ENCODE results near the gene FAM217A. TPM values are rescaled to one million over a fixed set of nuclear protein-coding genes. Genes with fewer than 3 reads are reported as not detected.

The FAM217A gene
- total and polyA plus RNA-seq, 2 of the 8 experiments (the other 6 are each of a cell fraction or from before 2014, with no cell fraction given) = 0.03 TPM; not detected in 1

GRCh38 chr6:4115741-4116140, 36.8 kb upstream of the FAM217A start:
- ChIA-PET CTCF (ENCODE audit: partially characterized antibody) (interaction anchor here (0.8 to 1.1 kb wide), 3 partner anchors 9 to 59 kb away, joined by 3 read pairs; no protein-coding TSS in a partner anchor), POLR2A (ENCODE audit: partially characterized antibody) (interaction anchor here (0.9 to 2.1 kb wide), 2 partner anchors 17 to 20 kb away, joined by 4 to 5 read pairs; partner anchors contain the start of gene ECI2)
- WGBS, 2 experiments (ENCODE audit: extremely low coverage in 1 of 2, insufficient coverage in 1 of 2, insufficient read length in 1 of 2, insufficient replicate concordance in 2 of 2, low coverage in 1 of 2, low lambda C conversion rate in 2 of 2, missing lambda C conversion rate in 1 of 2) = 93% methylated on average over 4 of the region's 4 CpGs; no CpG with 5 or more reads in 1 of the 2 experiments
- H3K27me3 ChIP-seq (replicated peaks in 1 of 4; ENCODE audit: control insufficient read depth in 3 of 4, extremely low read depth in 1 of 4, insufficient read depth in 3 of 4, low read length in 3 of 4) = no peaks in the 10 kb centered on the region
- H2AK5ac ChIP-seq (ENCODE audit: low read depth, low read length) = no peak overlapping the region
- H4K5ac ChIP-seq (ENCODE audit: insufficient read length, low read depth, low read length) = no peak overlapping the region
- H2BK12ac ChIP-seq (ENCODE audit: low read depth, low read length) = no peak overlapping the region
- H3K4me3 ChIP-seq (ENCODE audit: extremely low read depth in 1 of 4, insufficient read depth in 2 of 4, low read depth in 3 of 4, low read length in 4 of 4) = no peak overlapping the region
- H3K4me2 ChIP-seq (ENCODE audit: insufficient read depth in 1 of 2, low read depth in 2 of 2, low read length in 2 of 2) = no peak overlapping the region
- H3K79me2 ChIP-seq (ENCODE audit: control insufficient read depth in 1 of 2, insufficient read depth in 2 of 2, low read length in 2 of 2) = no peaks in the 10 kb centered on the region
- H4K20me1 ChIP-seq (replicated peaks in 1 of 2; ENCODE audit: control insufficient read depth in 1 of 2, insufficient read depth in 2 of 2, low read length in 2 of 2) = no peaks in the 10 kb centered on the region
- no peak overlapping the region for H3K14ac ChIP-seq (ENCODE audit: insufficient read length)
- no peak for DNase-seq (ENCODE audit: low read depth in 1 of 2, low spot score in 2 of 2)
- H3K23me2 ChIP-seq (ENCODE audit: low read depth, low read length) = no peaks in the 10 kb centered on the region
- H4K91ac ChIP-seq (replicated peaks; ENCODE audit: insufficient read length, low read length) = no peak overlapping the region
- H3K36me3 ChIP-seq (ENCODE audit: control insufficient read depth in 2 of 4, insufficient read depth in 4 of 4, low read length in 3 of 4) = peaks cover 2 to 41% (median 28%) of the 10 kb centered on the region in 4 experiments
- H3K9ac ChIP-seq (replicated peaks in 1 of 4; ENCODE audit: extremely low read depth in 1 of 4, low read depth in 3 of 4, low read length in 3 of 4) = no peak overlapping the region
- no peaks in the 10 kb centered on the region for H3K4me1 ChIP-seq (replicated peaks in 1 of 4; ENCODE audit: control insufficient read depth in 3 of 4, insufficient read depth in 4 of 4, low read length in 3 of 4)
- TF ChIP-seq KDM5A (IDR thresholded peaks at IDR 0.05; ENCODE audit: low read length) (no peak), ASH2L (IDR thresholded peaks at IDR 0.05; ENCODE audit: low read length) (no peak)
- no peak overlapping the region for H2BK5ac ChIP-seq (ENCODE audit: low read depth, low read length)
- H2BK120ac ChIP-seq (replicated peaks; ENCODE audit: low read depth, low read length) = no peak overlapping the region
- H3K9me3 ChIP-seq (ENCODE audit: insufficient read depth in 2 of 2, low read depth in 1 of 2, low read length in 1 of 2) = peaks cover 0 to 4% of the 10 kb centered on the region in 2 experiments; a peak in 1 of 4 replicates
- H3K56ac ChIP-seq (replicated peaks; ENCODE audit: insufficient read length, low read depth, low read length) = no peak overlapping the region
- FAIRE-seq = no peak
- H3K27ac ChIP-seq (ENCODE audit: low read depth, low read length) = no peak overlapping the region
- H3K23ac ChIP-seq (ENCODE audit: insufficient read length) = no peak overlapping the region
- H2BK20ac ChIP-seq (ENCODE audit: low read length) = no peak overlapping the region
- H2AFZ ChIP-seq (ENCODE audit: low read length) = no peak overlapping the region
- no peak overlapping the region for H3K18ac ChIP-seq (ENCODE audit: extremely low read depth, low read length)
- H3K4ac ChIP-seq (replicated peaks; ENCODE audit: insufficient read length, low read depth, low read length) = no peak overlapping the region
- H3K79me1 ChIP-seq (ENCODE audit: low read depth, low read length) = no peaks in the 10 kb centered on the region
- no peak overlapping the region for H4K8ac ChIP-seq (ENCODE audit: extremely low read depth, insufficient read depth, low read length)
- H2BK15ac ChIP-seq (ENCODE audit: low read length) = no peak overlapping the region

Measured in H1 (cell line).